Transverse colon (tissue), 4 donors: ENCODE measurements around the gene LCMT1. TPM values are rescaled to one million over a fixed set of nuclear protein-coding genes. Genes with fewer than 3 reads are reported as not detected.

Experiments used
- DNase-seq: peaks from one replicate; pipeline ENCODE4 v3.0.0-alpha.2; 2019
- H3K27ac ChIP-seq, 4 donors: fragments of 200-600 bp; sonication (generic); 2 replicates each; pipeline ENCODE4 v1.5.1; 2016 to 2018; ENCODE audit warnings: inconsistent platforms in 4 of 4
- H3K27me3 ChIP-seq: fragments of 200-600 bp; sonication (generic); 2 replicates; pipeline ENCODE4 v1.5.1; 2017; ENCODE audit warnings: inconsistent platforms
- H3K36me3 ChIP-seq, 4 donors: fragments of 200-600 bp; sonication (generic); 2 replicates each; pipeline ENCODE4 v1.5.1; 2017 to 2019; ENCODE audit warnings: inconsistent platforms in 4 of 4
- H3K4me1 ChIP-seq, 4 donors: fragments of 200-600 bp; sonication (generic); 2 replicates each; pipeline ENCODE4 v1.5.1; 2017 to 2020; ENCODE audit warnings: inconsistent platforms in 4 of 4
- H3K4me3 ChIP-seq, 4 donors: fragments of 200-600 bp; sonication (generic); 1 replicate in 1 of 4; 2 replicates in 3 of 4; pipeline versions ENCODE4 v1.5.1 to v1.6.1; 2017 to 2019; ENCODE audit warnings: inconsistent platforms in 4 of 4
- H3K9me3 ChIP-seq, 2 donors: fragments of 200-600 bp; sonication (generic); 2 replicates each; pipeline ENCODE4 v1.5.1; 2017 to 2019; ENCODE audit warnings: inconsistent platforms in 2 of 2
- CTCF ChIP-seq, 5 experiments: fragments of 200-600 bp in 3 of 5; fragments of 450-650 bp in 2 of 5; sonication (generic) in 3 of 5; IDR thresholded peaks; 1 replicate in 2 of 5; 2 replicates in 3 of 5; pipeline ENCODE4 v1.5.1; 2016 to 2017; ENCODE audit warnings: antibody characterized with exemption in 5 of 5, inconsistent platforms in 3 of 5, mild to moderate bottlenecking in 2 of 5, moderate library complexity in 1 of 5
- EP300 ChIP-seq: sonication (generic); formaldehyde crosslinking; IDR thresholded peaks from one replicate; pipeline ENCODE4 v1.6.1; 2017; ENCODE audit warnings: antibody characterized with exemption, low read depth
- POLR2A ChIP-seq: fragments of 450-650 bp; IDR thresholded peaks from one replicate; pipeline ENCODE4 v1.6.1; 2016; ENCODE audit warnings: antibody characterized with exemption, mild to moderate bottlenecking, moderate library complexity
- POLR2AphosphoS5 ChIP-seq, 3 donors: sonication (generic); formaldehyde crosslinking; IDR thresholded peaks; one replicate each; pipeline ENCODE4 v1.6.1; 2016; ENCODE audit warnings: antibody characterized with exemption in 3 of 3
- whole genome bisulfite sequencing, 2 donors: methylation state at CpG; one replicate each; pipeline ENCODE4 v1.1.5; 2018; ENCODE audit warnings: low coverage in 1 of 2; 5-methylcytosine and 5-hydroxymethylcytosine counted together
- in situ Hi-C, 4 donors: fragments of 200-750 bp; cut with MboI; loops; one replicate each; pipeline versions ENCODE4 v1.15.0 to v1.15.1; 2017; ENCODE audit warnings: low sequenced_read_pairs in 3 of 4, low pct_ligation_motif_present in 1 of 4, low pct_unique_long_range_greater_than_20kb in 1 of 4
- intact Hi-C: fragments of 100-400 bp; cut with DNase I; formaldehyde crosslinking; loops from one replicate; pipeline ENCODE4 v1.15.1; 2023; ENCODE audit warnings: low total_unique reads
- total RNA-seq, 4 donors: library from RNA; depleted of rRNA; stranded (reverse); fragments of >200 nt; gene quantifications; one replicate each; pipeline ENCODE4 v1.1.0, GENCODE V29; 2016

The LCMT1 gene
- total RNA-seq, 4 donors from 2014 or later: 23.5 to 53.7 (median 43.6) TPM

DNA sequence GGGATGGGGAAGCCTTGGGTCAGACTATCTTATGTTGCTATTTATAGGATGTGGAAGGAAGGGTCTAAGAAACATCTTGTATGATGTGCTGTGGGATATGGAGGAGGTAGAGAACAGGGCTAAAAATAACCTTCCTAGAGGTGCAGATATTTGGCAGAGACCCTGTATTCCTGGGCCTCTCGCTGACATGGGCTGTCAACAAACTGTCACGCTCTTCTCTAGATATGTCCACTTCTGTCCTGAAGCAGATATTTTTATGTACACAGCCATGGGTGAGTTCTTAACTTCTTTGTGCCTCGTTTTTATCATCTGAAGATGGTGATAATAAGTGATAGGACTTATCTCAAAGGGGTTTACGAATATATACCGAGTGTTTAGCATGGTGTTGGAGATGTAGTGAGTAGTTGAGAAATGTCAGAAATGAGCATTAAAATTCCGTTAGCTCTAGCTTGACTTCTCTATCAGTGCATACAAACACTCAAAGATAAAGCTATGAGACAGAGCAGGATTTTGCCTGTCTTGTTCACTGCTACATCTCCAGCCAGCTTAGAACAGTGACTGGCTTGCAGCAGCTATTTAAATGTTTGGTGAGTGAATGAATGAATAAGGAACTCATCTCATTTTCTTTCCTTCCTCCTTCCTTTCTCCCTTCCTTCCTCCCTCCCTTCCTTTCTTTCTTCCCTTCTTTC is 102.3 kb downstream of the LCMT1 start:
- Histone ChIP-seq H3K27me3 (no peaks in the 10 kb centered on the region), H3K27ac (no peak overlapping the region), H3K4me3 (no peak overlapping the region), H3K36me3 (no peaks in the 10 kb centered on the region), H3K9me3 (no peaks in the 10 kb centered on the region), H3K4me1 (peaks cover 0 to 4% (median 2%) of the 10 kb centered on the region in 4 donors)
- TF ChIP-seq CTCF (IDR thresholded peaks at IDR 0.05) (no peak), EP300 (no peak)
- in situ Hi-C loops: loop anchor here in 1 of 4 donors (25.0 kb wide), 1 partner anchor 152 kb away; no protein-coding TSS in a partner anchor
- no peak for DNase-seq
- WGBS, 2 donors: 74 to 77% methylated on average over 6 of the region's 6 CpGs
- intact Hi-C loops: loop anchor here (5.0 kb wide), 1 partner anchor 802 kb away; no protein-coding TSS in a partner anchor

DNA sequence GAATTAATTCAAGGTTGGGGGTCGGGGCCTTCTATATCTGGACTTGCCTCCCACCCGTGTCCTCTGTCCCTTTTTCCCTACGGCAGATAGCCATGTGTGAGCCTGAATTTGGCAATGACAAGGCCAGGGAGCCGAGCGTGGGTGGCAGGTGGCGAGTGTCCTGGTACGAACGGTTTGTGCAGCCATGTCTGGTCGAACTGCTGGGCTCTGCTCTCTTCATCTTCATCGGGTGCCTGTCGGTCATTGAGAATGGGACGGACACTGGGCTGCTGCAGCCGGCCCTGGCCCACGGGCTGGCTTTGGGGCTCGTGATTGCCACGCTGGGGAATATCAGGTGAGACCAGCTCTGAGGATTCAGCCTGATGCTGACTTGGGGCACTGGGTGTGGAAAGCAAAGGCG is 105.6 kb downstream of the LCMT1 start:
- Histone ChIP-seq H3K36me3 (no peaks in the 10 kb centered on the region), H3K27me3 (no peaks in the 10 kb centered on the region), H3K4me3 (peak overlapping the region in 1 of 4 donors; percentile 18), H3K27ac (peak overlapping the region in 1 of 4 donors; percentile 62), H3K9me3 (no peaks in the 10 kb centered on the region), H3K4me1 (peaks cover 0 to 4% (median 2%) of the 10 kb centered on the region in 4 donors)
- intact Hi-C loops (no loop called here), in situ Hi-C loops (loop anchor here in 1 of 4 donors (25.0 kb wide), 1 partner anchor 155 kb away; no protein-coding TSS in a partner anchor)
- DNase-seq: no peak
- no peak for TF ChIP-seq POLR2AphosphoS5 (IDR thresholded peaks at IDR 0.05)
- TF ChIP-seq POLR2A: no peak
- TF ChIP-seq CTCF (IDR thresholded peaks at IDR 0.05): no peak
- no peak for TF ChIP-seq EP300
- 60 to 73% methylated on average over 2 to 17 of the region's 17 CpGs for WGBS, 2 donors

DNA sequence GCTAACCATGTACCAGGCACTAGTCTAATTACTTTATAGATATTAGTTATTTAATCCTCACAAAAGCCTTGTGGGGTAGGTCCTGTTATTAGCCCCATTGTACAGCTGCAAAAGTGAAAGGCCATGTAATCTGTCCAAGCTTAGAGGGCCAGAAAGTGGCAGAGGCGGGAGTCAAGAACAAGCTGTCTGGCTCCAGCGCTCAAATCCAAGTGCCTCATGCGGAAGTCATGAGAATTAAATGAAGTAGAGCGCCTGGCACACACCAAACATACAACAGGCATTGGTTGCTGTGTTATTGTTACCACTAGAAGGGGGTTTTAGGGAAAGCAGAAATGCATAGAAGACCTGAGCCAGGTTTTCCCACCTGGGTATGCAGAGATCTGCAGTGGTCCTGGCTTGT is 106.4 kb downstream of the LCMT1 start:
- H3K36me3 ChIP-seq: no peaks in the 10 kb centered on the region
- H3K9me3 ChIP-seq: no peaks in the 10 kb centered on the region
- TF ChIP-seq POLR2A (no peak), EP300 (no peak), CTCF (IDR thresholded peaks at IDR 0.05) (no peak), POLR2AphosphoS5 (IDR thresholded peaks at IDR 0.05) (no peak)
- peaks cover 0 to 8% (median 2%) of the 10 kb centered on the region in 4 donors for H3K4me1 ChIP-seq
- in situ Hi-C loops (loop anchor here in 1 of 4 donors (25.0 kb wide), 1 partner anchor 156 kb away; no protein-coding TSS in a partner anchor), intact Hi-C loops (no loop called here)
- peak overlapping the region in 1 of 4 donors; percentile 18 for H3K4me3 ChIP-seq
- 91 to 100% methylated on average over 3 to 4 of the region's 4 CpGs for WGBS, 2 donors
- H3K27me3 ChIP-seq: no peaks in the 10 kb centered on the region
- H3K27ac ChIP-seq: no peak overlapping the region
- DNase-seq: no peak

DNA sequence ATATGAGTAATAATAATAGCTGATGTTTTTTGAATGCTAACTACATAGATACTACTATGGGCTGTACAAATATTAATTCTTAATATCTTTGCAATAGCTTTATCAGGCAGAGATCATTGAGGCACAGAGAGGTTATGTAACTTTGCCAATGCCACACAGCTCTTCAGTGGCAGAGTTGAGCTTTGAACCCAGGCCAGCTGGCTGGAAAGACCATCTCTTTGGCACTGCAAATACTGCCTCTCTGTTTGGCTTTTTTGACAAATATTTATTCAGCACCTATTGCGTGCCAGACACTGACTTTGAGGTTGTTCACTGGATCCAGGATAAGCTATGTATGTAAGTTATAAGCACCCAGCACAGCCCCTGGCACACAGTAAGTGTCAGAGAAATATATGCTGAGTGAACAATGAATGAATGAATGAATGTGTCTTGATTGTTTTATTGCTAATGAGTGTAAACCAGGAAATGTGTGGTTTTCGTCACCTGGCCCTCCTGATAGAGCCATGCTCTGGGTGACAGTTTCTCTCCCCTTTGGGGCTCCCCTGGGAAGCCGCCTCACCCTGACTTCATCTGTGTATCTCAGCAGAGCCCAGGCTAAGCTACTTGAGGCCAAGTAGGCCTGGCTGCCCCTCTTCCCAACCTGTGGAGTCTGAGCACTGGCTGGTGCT is 107.7 kb downstream of the LCMT1 start:
- TF ChIP-seq POLR2A: no peak
- no peak for TF ChIP-seq POLR2AphosphoS5 (IDR thresholded peaks at IDR 0.05)
- no peak for TF ChIP-seq CTCF (IDR thresholded peaks at IDR 0.05)
- no peak for TF ChIP-seq EP300
- Histone ChIP-seq H3K36me3 (no peaks in the 10 kb centered on the region), H3K27me3 (no peaks in the 10 kb centered on the region), H3K9me3 (no peaks in the 10 kb centered on the region), H3K4me1 (peaks cover 0 to 8% (median 2%) of the 10 kb centered on the region in 4 donors), H3K4me3 (no peak overlapping the region), H3K27ac (no peak overlapping the region)
- DNase-seq: no peak
- 17 to 56% methylated on average over 2 to 3 of the region's 3 CpGs for WGBS, 2 donors
- in situ Hi-C loops (loop anchor here in 1 of 4 donors (25.0 kb wide), 1 partner anchor 157 kb away; no protein-coding TSS in a partner anchor), intact Hi-C loops (no loop called here)
